SU-DHL-6 (cell line): ENCODE measurements around the gene RAPGEF3.

ENCODE experiments used
- H2AFZ ChIP-seq: fragments of 200-600 bp; sonication (generic); 2 replicates; pipeline ENCODE4 v1.6.1; 2014; ENCODE audit warnings: low read depth, mild to moderate bottlenecking, moderate library complexity, mixed read lengths, antibody characterized with exemption, low read length; ENCODE audit not compliant: severe bottlenecking
- H3F3A ChIP-seq: fragments of 200-600 bp; shearing (Covaris generic); 2 replicates; pipeline ENCODE4 v1.6.0; 2016; ENCODE audit warnings: antibody characterized with exemption, mild to moderate bottlenecking; ENCODE audit not compliant: insufficient read depth
- H3K27ac ChIP-seq: fragments of 200-600 bp; sonication (generic); 2 replicates; pipeline ENCODE4 v1.5.1; 2016; ENCODE audit warnings: low read depth, mild to moderate bottlenecking, low read length, moderate library complexity, mixed read lengths
- H3K27me3 ChIP-seq: fragments of 200-600 bp; sonication (generic), shearing (Covaris generic); 2 replicates; pipeline ENCODE4 v1.6.0; 2014; ENCODE audit warnings: mild to moderate bottlenecking, low read length
- H3K36me3 ChIP-seq: fragments of 200-600 bp; sonication (generic); 2 replicates; pipeline ENCODE4 v1.6.1; 2014; ENCODE audit warnings: mild to moderate bottlenecking, low read length, mixed read lengths
- H3K4me2 ChIP-seq: fragments of 300-600, 200-600 bp; shearing (Covaris generic), sonication (generic); 2 replicates; pipeline ENCODE4 v1.6.0; 2014; ENCODE audit warnings: low read length, low read depth, mild to moderate bottlenecking; ENCODE audit not compliant: poor library complexity, severe bottlenecking
- H3K4me3 ChIP-seq: fragments of 200-600 bp; sonication (generic); 2 replicates; pipeline ENCODE4 v1.5.1; 2014; ENCODE audit warnings: antibody characterized with exemption, low read length, mild to moderate bottlenecking, mixed read lengths; ENCODE audit not compliant: insufficient read depth, poor library complexity, severe bottlenecking
- H3K79me2 ChIP-seq: fragments of 200-600 bp; sonication (generic); 2 replicates; pipeline ENCODE4 v1.6.1; 2014; ENCODE audit warnings: mild to moderate bottlenecking, low read length, moderate library complexity; ENCODE audit not compliant: insufficient read depth
- H3K9ac ChIP-seq: fragments of 200-600 bp; sonication (generic); 2 replicates; pipeline ENCODE4 v1.7.0; 2014; ENCODE audit warnings: mild to moderate bottlenecking, low read length
- H3K9me2 ChIP-seq: fragments of 200-600 bp; sonication (generic); replicated peaks from 2 replicates; pipeline ENCODE4 v1.6.1; 2014; ENCODE audit warnings: low read length; ENCODE audit not compliant: insufficient read depth
- H3K9me3 ChIP-seq: fragments of 200-600 bp; sonication (generic); 2 replicates; pipeline ENCODE4 v1.6.1; 2014; ENCODE audit warnings: low read length, mixed read lengths; ENCODE audit not compliant: insufficient read depth
- H4K20me1 ChIP-seq: fragments of 200-600 bp; sonication (generic); 2 replicates; pipeline ENCODE4 v1.6.1; 2014; ENCODE audit warnings: low read depth, mild to moderate bottlenecking, antibody characterized with exemption, low read length, moderate library complexity, mixed read lengths
- CTCF ChIP-seq: fragments of 200-600 bp; sonication (generic); IDR thresholded peaks from one replicate; pipeline ENCODE4 v1.5.1; 2017; ENCODE audit warnings: antibody characterized with exemption, mild to moderate bottlenecking, low read length, moderate library complexity; ENCODE audit not compliant: insufficient read depth, poor library complexity, severe bottlenecking
- EZH2phosphoT487 ChIP-seq: fragments of 200-600 bp; sonication (generic), shearing (Covaris generic); conservative IDR thresholded peaks from 2 replicates; pipeline ENCODE4 v1.6.1; 2018; ENCODE audit warnings: mild to moderate bottlenecking, antibody characterized with exemption, low read length, moderate library complexity, mixed read lengths

The RAPGEF3 gene

GRCh38 chr12:47771304-47771703, 12.6 kb upstream of the RAPGEF3 start:
- H3K4me3 ChIP-seq = no peak overlapping the region
- no peaks in the 10 kb centered on the region for H3K9me2 ChIP-seq
- H2AFZ ChIP-seq = no peak overlapping the region
- no peaks in the 10 kb centered on the region for H3K36me3 ChIP-seq
- H3K9me3 ChIP-seq = no peaks in the 10 kb centered on the region
- H3F3A ChIP-seq = no peaks in the 10 kb centered on the region
- no peaks in the 10 kb centered on the region for H4K20me1 ChIP-seq
- H3K4me2 ChIP-seq = no peak overlapping the region
- TF ChIP-seq EZH2phosphoT487 (no peak), CTCF (no peak)
- H3K9ac ChIP-seq = no peak overlapping the region
- no peak overlapping the region for H3K27ac ChIP-seq
- no peaks in the 10 kb centered on the region for H3K79me2 ChIP-seq
- H3K27me3 ChIP-seq = no peaks in the 10 kb centered on the region

GRCh38 chr12:47770086-47770726, 11.5 kb upstream of the RAPGEF3 start:
- H3K9ac ChIP-seq = no peak overlapping the region
- no peaks in the 10 kb centered on the region for H3K9me3 ChIP-seq
- H3K36me3 ChIP-seq = no peaks in the 10 kb centered on the region
- H3K4me2 ChIP-seq = no peak overlapping the region
- H3K79me2 ChIP-seq = no peaks in the 10 kb centered on the region
- no peak overlapping the region for H3K27ac ChIP-seq
- H3K9me2 ChIP-seq = no peaks in the 10 kb centered on the region
- no peaks in the 10 kb centered on the region for H4K20me1 ChIP-seq
- no peak for TF ChIP-seq CTCF
- no peak for TF ChIP-seq EZH2phosphoT487
- no peak overlapping the region for H2AFZ ChIP-seq
- H3K27me3 ChIP-seq = no peaks in the 10 kb centered on the region
- H3K4me3 ChIP-seq = no peak overlapping the region
- H3F3A ChIP-seq = no peaks in the 10 kb centered on the region

GRCh38 chr12:47769234-47770085, 10.8 kb upstream of the RAPGEF3 start:
- H3K9me3 ChIP-seq = no peaks in the 10 kb centered on the region
- no peaks in the 10 kb centered on the region for H4K20me1 ChIP-seq
- no peak overlapping the region for H2AFZ ChIP-seq
- no peaks in the 10 kb centered on the region for H3K27me3 ChIP-seq
- no peaks in the 10 kb centered on the region for H3K9me2 ChIP-seq
- H3K4me3 ChIP-seq = no peak overlapping the region
- H3K27ac ChIP-seq = no peak overlapping the region
- TF ChIP-seq CTCF = no peak
- TF ChIP-seq EZH2phosphoT487 = no peak
- H3K9ac ChIP-seq = no peak overlapping the region
- H3K4me2 ChIP-seq = no peak overlapping the region
- H3F3A ChIP-seq = no peaks in the 10 kb centered on the region
- H3K79me2 ChIP-seq = no peaks in the 10 kb centered on the region
- H3K36me3 ChIP-seq = no peaks in the 10 kb centered on the region
